Esophagus muscularis mucosa (tissue), 4 donors: Measurements from ENCODE around the gene NRXN3. TPM values are rescaled to one million over a fixed set of nuclear protein-coding genes. Genes with fewer than 3 reads are reported as not detected.

Source experiments
- DNase-seq: peaks from one replicate; pipeline ENCODE4 v3.0.0-alpha.2; 2017; ENCODE audit errors: extremely low spot score
- H3K27ac ChIP-seq, 4 donors: fragments of 200-600 bp; sonication (generic); replicated peaks in 1 of 4; 1 replicate in 3 of 4; 2 replicates in 1 of 4; pipeline ENCODE4 v1.5.1; 2016 to 2019; ENCODE audit warnings: mild to moderate bottlenecking in 1 of 4
- H3K27me3 ChIP-seq, 4 donors: fragments of 200-600 bp; sonication (generic); one replicate each; pipeline versions ENCODE4 v1.5.1 to v1.6.0; 2016 to 2019
- H3K36me3 ChIP-seq, 4 donors: fragments of 200-600 bp; sonication (generic); one replicate each; pipeline ENCODE4 v1.5.1; 2016 to 2019
- H3K4me1 ChIP-seq, 4 donors: fragments of 200-600 bp; sonication (generic); one replicate each; pipeline ENCODE4 v1.5.1; 2016 to 2019
- H3K4me3 ChIP-seq, 4 donors: fragments of 200-600 bp; sonication (generic); 1 replicate in 2 of 4; 2 replicates in 2 of 4; pipeline ENCODE4 v1.5.1; 2016 to 2019; ENCODE audit warnings: mild to moderate bottlenecking in 4 of 4, moderate library complexity in 1 of 4
- H3K9me3 ChIP-seq, 4 donors: fragments of 200-600 bp; sonication (generic); 1 replicate in 3 of 4; 2 replicates in 1 of 4; pipeline ENCODE4 v1.5.1; 2016 to 2019
- EP300 ChIP-seq: sonication (generic); formaldehyde crosslinking; IDR thresholded peaks from one replicate; pipeline ENCODE4 v1.6.1; 2017; ENCODE audit warnings: antibody characterized with exemption
- POLR2A ChIP-seq: fragments of 450-650 bp; IDR thresholded peaks from one replicate; pipeline ENCODE4 v1.6.1; 2017; ENCODE audit warnings: antibody characterized with exemption, moderate library complexity, mild to moderate bottlenecking, low read depth
- POLR2AphosphoS5 ChIP-seq, 2 donors: sonication (generic); formaldehyde crosslinking; IDR thresholded peaks; one replicate each; pipeline ENCODE4 v1.6.1; 2017; ENCODE audit warnings: antibody characterized with exemption in 2 of 2
- WGBS: methylation state at CpG from one replicate; pipeline ENCODE4 v1.1.5; 2018; 5-methylcytosine and 5-hydroxymethylcytosine counted together
- intact Hi-C: fragments of 100-400 bp; cut with DNase I; formaldehyde crosslinking; loops from one replicate; pipeline ENCODE4 v1.15.1; 2023
- total RNA-seq, 4 donors: library from RNA; depleted of rRNA; stranded (reverse); fragments of >200 nt; gene quantifications; one replicate each; pipeline versions ENCODE4 v1.1.0 to v1.2.1, GENCODE V29; 2016
- TF ChIP-seq, protein P1 (sequence below), 3 experiments: fragments of 200-600 bp in 2 of 3; fragments of 450-650 bp in 1 of 3; sonication (generic) in 2 of 3; IDR thresholded peaks; one replicate each; pipeline ENCODE4 v1.5.1; 2017 to 2019; ENCODE audit warnings: antibody characterized with exemption in 3 of 3, mild to moderate bottlenecking in 2 of 3, moderate library complexity in 1 of 3

The NRXN3 gene
- total RNA-seq, 4 donors from 2014 or later = 71.1 to 159 (median 122) TPM

- TF ChIP-seq EP300 (no peak), POLR2AphosphoS5 (IDR thresholded peaks at IDR 0.05) (no peak), POLR2A (no peak)
- TF ChIP-seq, protein P1, sequence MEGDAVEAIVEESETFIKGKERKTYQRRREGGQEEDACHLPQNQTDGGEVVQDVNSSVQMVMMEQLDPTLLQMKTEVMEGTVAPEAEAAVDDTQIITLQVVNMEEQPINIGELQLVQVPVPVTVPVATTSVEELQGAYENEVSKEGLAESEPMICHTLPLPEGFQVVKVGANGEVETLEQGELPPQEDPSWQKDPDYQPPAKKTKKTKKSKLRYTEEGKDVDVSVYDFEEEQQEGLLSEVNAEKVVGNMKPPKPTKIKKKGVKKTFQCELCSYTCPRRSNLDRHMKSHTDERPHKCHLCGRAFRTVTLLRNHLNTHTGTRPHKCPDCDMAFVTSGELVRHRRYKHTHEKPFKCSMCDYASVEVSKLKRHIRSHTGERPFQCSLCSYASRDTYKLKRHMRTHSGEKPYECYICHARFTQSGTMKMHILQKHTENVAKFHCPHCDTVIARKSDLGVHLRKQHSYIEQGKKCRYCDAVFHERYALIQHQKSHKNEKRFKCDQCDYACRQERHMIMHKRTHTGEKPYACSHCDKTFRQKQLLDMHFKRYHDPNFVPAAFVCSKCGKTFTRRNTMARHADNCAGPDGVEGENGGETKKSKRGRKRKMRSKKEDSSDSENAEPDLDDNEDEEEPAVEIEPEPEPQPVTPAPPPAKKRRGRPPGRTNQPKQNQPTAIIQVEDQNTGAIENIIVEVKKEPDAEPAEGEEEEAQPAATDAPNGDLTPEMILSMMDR (IDR thresholded peaks at IDR 0.05) = no peak
- DNase-seq = no peak
- Histone ChIP-seq H3K27ac (no peak overlapping the region), H3K27me3 (peaks cover 0 to 23% (median 0%) of the 10 kb centered on the region in 4 donors), H3K4me3 (no peak overlapping the region), H3K4me1 (no peaks in the 10 kb centered on the region), H3K36me3 (no peaks in the 10 kb centered on the region), H3K9me3 (no peaks in the 10 kb centered on the region)
- WGBS = 46% methylated on average over 12 of the region's 12 CpGs
- intact Hi-C loops = no loop called here
These were observed 664.7 kb downstream of the NRXN3 start for GRCh38 chr14:78834766-78835451.

- Histone ChIP-seq H3K27me3 (peaks cover 0 to 23% (median 0%) of the 10 kb centered on the region in 4 donors), H3K27ac (no peak overlapping the region), H3K36me3 (no peaks in the 10 kb centered on the region), H3K4me1 (no peaks in the 10 kb centered on the region), H3K4me3 (no peak overlapping the region), H3K9me3 (no peaks in the 10 kb centered on the region)
- 77% methylated on average over 1 of the region's 1 CpG for WGBS
- TF ChIP-seq, protein P1 (IDR thresholded peaks at IDR 0.05) = no peak
- TF ChIP-seq POLR2AphosphoS5 (IDR thresholded peaks at IDR 0.05) (no peak), POLR2A (no peak), EP300 (no peak)
- DNase-seq = no peak
- intact Hi-C loops = no loop called here
These were observed 665.7 kb downstream of the NRXN3 start for GRCh38 chr14:78835909-78836308.

- Histone ChIP-seq H3K4me3 (no peak overlapping the region), H3K27me3 (peaks cover 0 to 22% (median 0%) of the 10 kb centered on the region in 4 donors), H3K9me3 (no peaks in the 10 kb centered on the region), H3K27ac (no peak overlapping the region), H3K4me1 (no peaks in the 10 kb centered on the region), H3K36me3 (no peaks in the 10 kb centered on the region)
- TF ChIP-seq POLR2AphosphoS5 (IDR thresholded peaks at IDR 0.05) = no peak
- TF ChIP-seq, protein P1 (IDR thresholded peaks at IDR 0.05) = peak in 2 of 3 experiments; percentile 26 to 34
- TF ChIP-seq EP300 = no peak
- WGBS = 19% methylated on average over 4 of the region's 4 CpGs
- DNase-seq = no peak
- intact Hi-C loops = no loop called here
These were observed 666.6 kb downstream of the NRXN3 start for GRCh38 chr14:78836777-78837176.

DNA sequence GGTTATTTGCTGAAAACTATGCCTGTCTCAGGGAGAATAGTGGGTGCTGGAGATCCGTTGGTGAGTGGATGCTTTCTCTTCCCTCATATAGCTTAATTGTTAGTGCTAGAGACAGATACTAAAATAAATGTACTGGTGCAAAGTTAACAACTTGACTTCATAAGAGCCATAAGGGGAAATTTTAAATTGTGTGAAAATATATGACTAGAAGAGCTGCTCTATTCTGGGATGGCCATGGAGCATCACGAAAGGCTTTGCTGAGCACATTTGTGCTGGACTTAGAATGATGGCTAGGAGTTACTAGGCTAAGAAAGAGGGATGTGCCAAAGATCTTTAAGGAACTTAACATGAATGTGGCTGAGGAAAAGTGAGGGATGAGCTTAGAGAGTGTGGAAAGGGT is 668.8 kb downstream of the NRXN3 start:
- Histone ChIP-seq H3K9me3 (no peaks in the 10 kb centered on the region), H3K36me3 (no peaks in the 10 kb centered on the region), H3K4me1 (no peaks in the 10 kb centered on the region), H3K4me3 (no peak overlapping the region), H3K27ac (no peak overlapping the region), H3K27me3 (peaks cover 0 to 10% (median 0%) of the 10 kb centered on the region in 4 donors)
- DNase-seq = no peak
- TF ChIP-seq POLR2AphosphoS5 (IDR thresholded peaks at IDR 0.05) (no peak), EP300 (no peak), POLR2A (no peak)
- TF ChIP-seq, protein P1 (IDR thresholded peaks at IDR 0.05) = no peak
- intact Hi-C loops = no loop called here
- 75% methylated on average over 2 of the region's 2 CpGs for WGBS

DNA sequence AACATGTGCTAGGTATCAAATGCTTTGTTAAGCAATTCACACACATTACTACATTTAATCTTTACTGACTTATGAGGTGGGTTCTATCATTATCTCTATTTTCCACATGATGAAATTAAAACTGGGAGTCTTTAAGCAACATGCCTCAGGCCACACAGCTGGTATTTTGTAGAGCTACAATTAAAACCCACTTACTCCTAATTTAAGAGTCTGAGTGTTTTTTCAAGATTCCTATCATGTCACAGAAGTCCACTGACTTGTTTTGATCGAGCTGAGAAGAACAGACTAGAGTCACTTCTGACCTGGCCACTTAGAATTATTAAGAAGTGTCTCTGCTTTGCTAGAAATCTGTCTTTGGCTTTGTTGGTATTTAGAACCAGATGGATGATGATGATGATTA is 670.7 kb downstream of the NRXN3 start:
- 47% methylated on average over 1 of the region's 1 CpG for WGBS
- DNase-seq = no peak
- Histone ChIP-seq H3K27ac (no peak overlapping the region), H3K36me3 (no peaks in the 10 kb centered on the region), H3K27me3 (no peaks in the 10 kb centered on the region), H3K4me1 (no peaks in the 10 kb centered on the region), H3K4me3 (no peak overlapping the region), H3K9me3 (no peaks in the 10 kb centered on the region)
- TF ChIP-seq, protein P1 (IDR thresholded peaks at IDR 0.05) = no peak
- no peak for TF ChIP-seq EP300
- no peak for TF ChIP-seq POLR2AphosphoS5 (IDR thresholded peaks at IDR 0.05)
- TF ChIP-seq POLR2A = no peak
- intact Hi-C loops = no loop called here
